Measurements from ENCODE around the gene HTT. TPM values are rescaled to one million over a fixed set of nuclear protein-coding genes. Genes with fewer than 3 reads are reported as not detected.

HTT gene
- total and polyA plus RNA-seq, 2 of the 13 experiments (the other 11 are each of a cell fraction or from before 2014, with no cell fraction given): 17.5 to 19.5 TPM

DNA sequence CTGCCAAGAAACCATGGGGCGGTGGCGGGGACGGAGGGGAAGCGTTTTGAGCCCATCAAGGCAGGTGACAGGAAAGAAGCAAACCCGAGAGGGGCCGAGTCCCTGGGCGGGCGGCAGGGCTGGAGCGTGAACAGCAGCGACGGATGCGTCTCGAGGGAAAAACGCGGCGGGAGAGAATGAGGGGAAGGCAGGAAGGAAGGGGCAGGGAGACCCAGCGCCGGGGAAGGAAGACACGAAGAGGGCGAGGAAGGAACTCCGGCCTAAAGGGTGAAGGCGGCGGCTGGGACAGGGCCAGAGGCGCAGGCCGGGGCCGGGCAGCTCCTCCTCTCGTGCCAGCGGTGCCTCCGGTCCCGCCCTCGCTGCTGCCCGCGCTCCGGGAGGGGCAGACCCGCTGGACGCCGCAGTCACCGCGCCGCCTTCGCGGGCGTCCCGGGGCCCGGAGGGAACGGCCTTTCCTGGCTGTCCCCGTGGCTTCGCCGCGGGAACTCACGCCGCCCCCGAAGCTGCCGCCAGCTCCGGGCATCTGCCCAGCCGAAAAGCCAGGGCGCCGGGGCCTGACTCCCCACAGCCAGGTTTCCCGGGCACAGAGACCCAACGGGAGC lies 217.6 kb downstream of the HTT start (continued):
- TF ChIP-seq, protein P1, sequence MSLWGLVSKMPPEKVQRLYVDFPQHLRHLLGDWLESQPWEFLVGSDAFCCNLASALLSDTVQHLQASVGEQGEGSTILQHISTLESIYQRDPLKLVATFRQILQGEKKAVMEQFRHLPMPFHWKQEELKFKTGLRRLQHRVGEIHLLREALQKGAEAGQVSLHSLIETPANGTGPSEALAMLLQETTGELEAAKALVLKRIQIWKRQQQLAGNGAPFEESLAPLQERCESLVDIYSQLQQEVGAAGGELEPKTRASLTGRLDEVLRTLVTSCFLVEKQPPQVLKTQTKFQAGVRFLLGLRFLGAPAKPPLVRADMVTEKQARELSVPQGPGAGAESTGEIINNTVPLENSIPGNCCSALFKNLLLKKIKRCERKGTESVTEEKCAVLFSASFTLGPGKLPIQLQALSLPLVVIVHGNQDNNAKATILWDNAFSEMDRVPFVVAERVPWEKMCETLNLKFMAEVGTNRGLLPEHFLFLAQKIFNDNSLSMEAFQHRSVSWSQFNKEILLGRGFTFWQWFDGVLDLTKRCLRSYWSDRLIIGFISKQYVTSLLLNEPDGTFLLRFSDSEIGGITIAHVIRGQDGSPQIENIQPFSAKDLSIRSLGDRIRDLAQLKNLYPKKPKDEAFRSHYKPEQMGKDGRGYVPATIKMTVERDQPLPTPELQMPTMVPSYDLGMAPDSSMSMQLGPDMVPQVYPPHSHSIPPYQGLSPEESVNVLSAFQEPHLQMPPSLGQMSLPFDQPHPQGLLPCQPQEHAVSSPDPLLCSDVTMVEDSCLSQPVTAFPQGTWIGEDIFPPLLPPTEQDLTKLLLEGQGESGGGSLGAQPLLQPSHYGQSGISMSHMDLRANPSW (CRISPR knock-in tag; IDR thresholded peaks at IDR 0.05; ENCODE audit: borderline replicate concordance): no peak
- TF ChIP-seq, protein P2, sequence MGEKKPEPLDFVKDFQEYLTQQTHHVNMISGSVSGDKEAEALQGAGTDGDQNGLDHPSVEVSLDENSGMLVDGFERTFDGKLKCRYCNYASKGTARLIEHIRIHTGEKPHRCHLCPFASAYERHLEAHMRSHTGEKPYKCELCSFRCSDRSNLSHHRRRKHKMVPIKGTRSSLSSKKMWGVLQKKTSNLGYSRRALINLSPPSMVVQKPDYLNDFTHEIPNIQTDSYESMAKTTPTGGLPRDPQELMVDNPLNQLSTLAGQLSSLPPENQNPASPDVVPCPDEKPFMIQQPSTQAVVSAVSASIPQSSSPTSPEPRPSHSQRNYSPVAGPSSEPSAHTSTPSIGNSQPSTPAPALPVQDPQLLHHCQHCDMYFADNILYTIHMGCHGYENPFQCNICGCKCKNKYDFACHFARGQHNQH (CRISPR knock-in tag; IDR thresholded peaks at IDR 0.05): no peak
- 0 out of 2 replicates have a peak, but pooled peaks have one; percentile 24 for TF ChIP-seq ZNF816 (CRISPR knock-in tag; IDR thresholded peaks at IDR 0.05; ENCODE audit: borderline replicate concordance)
- 0 out of 2 replicates have a peak, but pooled peaks have one; percentile 23 for TF ChIP-seq ZNF34 (CRISPR knock-in tag; IDR thresholded peaks at IDR 0.05; ENCODE audit: borderline replicate concordance)
- TF ChIP-seq ZNF468 (CRISPR knock-in tag; IDR thresholded peaks at IDR 0.05): 0 out of 2 replicates have a peak, but pooled peaks have one; percentile 32
- no peak for TF ChIP-seq ZNF775 (CRISPR knock-in tag; IDR thresholded peaks at IDR 0.05; ENCODE audit: borderline replicate concordance)
- TF ChIP-seq ZNF766 (CRISPR knock-in tag; IDR thresholded peaks at IDR 0.05; ENCODE audit: borderline replicate concordance): no peak
- peak; percentile 38; the same call in 1 of the 2 replicates for TF ChIP-seq YEATS4 (CRISPR knock-in tag; IDR thresholded peaks at IDR 0.05; ENCODE audit: borderline replicate concordance)
- TF ChIP-seq ARID2 (CRISPR knock-in tag; IDR thresholded peaks at IDR 0.05; ENCODE audit: borderline replicate concordance): 0 out of 2 replicates have a peak, but pooled peaks have one; percentile 12
- TF ChIP-seq PAXIP1 (CRISPR knock-in tag; conservative IDR thresholded peaks at IDR 0.05): peak; percentile 34
- peak; percentile 50; the same call in 1 of the 2 replicates for TF ChIP-seq ZFP82 (CRISPR knock-in tag; IDR thresholded peaks at IDR 0.05; ENCODE audit: borderline replicate concordance)
- TF ChIP-seq ZHX2 (IDR thresholded peaks at IDR 0.05; ENCODE audit: low read depth): no peak
- TF ChIP-seq ZHX2 (CRISPR knock-in tag; IDR thresholded peaks at IDR 0.05; ENCODE audit: borderline replicate concordance): no peak

Measured in HepG2 (cell line).